Esophagus muscularis mucosa (tissue), 4 donors: ENCODE data around the gene DDX39B. TPM values are rescaled to one million over a fixed set of nuclear protein-coding genes. Genes with fewer than 3 reads are reported as not detected.
A peak's percentile ranks its signal among the peaks of the same experiment; 100 is the strongest.
"Not testable (repeated sequence)": the region's sequence is repeated elsewhere in the genome, so short reads cannot be mapped to it uniquely, and the experiment has no call there.

Experiments
- DNase-seq: peaks from one replicate; pipeline ENCODE4 v3.0.0-alpha.2; 2017; ENCODE audit errors: extremely low spot score
- H3K27ac ChIP-seq, 4 donors: fragments of 200-600 bp; sonication (generic); replicated peaks in 1 of 4; 1 replicate in 3 of 4; 2 replicates in 1 of 4; pipeline ENCODE4 v1.5.1; 2016 to 2019; ENCODE audit warnings: mild to moderate bottlenecking in 1 of 4
- H3K27me3 ChIP-seq, 4 donors: fragments of 200-600 bp; sonication (generic); one replicate each; pipeline versions ENCODE4 v1.5.1 to v1.6.0; 2016 to 2019
- H3K36me3 ChIP-seq, 4 donors: fragments of 200-600 bp; sonication (generic); one replicate each; pipeline ENCODE4 v1.5.1; 2016 to 2019
- H3K4me1 ChIP-seq, 4 donors: fragments of 200-600 bp; sonication (generic); one replicate each; pipeline ENCODE4 v1.5.1; 2016 to 2019
- H3K4me3 ChIP-seq, 4 donors: fragments of 200-600 bp; sonication (generic); 1 replicate in 2 of 4; 2 replicates in 2 of 4; pipeline ENCODE4 v1.5.1; 2016 to 2019; ENCODE audit warnings: mild to moderate bottlenecking in 4 of 4, moderate library complexity in 1 of 4
- H3K9me3 ChIP-seq, 4 donors: fragments of 200-600 bp; sonication (generic); 1 replicate in 3 of 4; 2 replicates in 1 of 4; pipeline ENCODE4 v1.5.1; 2016 to 2019
- EP300 ChIP-seq: sonication (generic); formaldehyde crosslinking; IDR thresholded peaks from one replicate; pipeline ENCODE4 v1.6.1; 2017; ENCODE audit warnings: antibody characterized with exemption
- POLR2A ChIP-seq: fragments of 450-650 bp; IDR thresholded peaks from one replicate; pipeline ENCODE4 v1.6.1; 2017; ENCODE audit warnings: antibody characterized with exemption, moderate library complexity, mild to moderate bottlenecking, low read depth
- POLR2AphosphoS5 ChIP-seq, 2 donors: sonication (generic); formaldehyde crosslinking; IDR thresholded peaks; one replicate each; pipeline ENCODE4 v1.6.1; 2017; ENCODE audit warnings: antibody characterized with exemption in 2 of 2
- WGBS: methylation state at CpG from one replicate; pipeline ENCODE4 v1.1.5; 2018; 5-methylcytosine and 5-hydroxymethylcytosine counted together
- intact Hi-C: fragments of 100-400 bp; cut with DNase I; formaldehyde crosslinking; loops from one replicate; pipeline ENCODE4 v1.15.1; 2023
- total RNA-seq, 4 donors: library from RNA; depleted of rRNA; stranded (reverse); fragments of >200 nt; gene quantifications; one replicate each; pipeline versions ENCODE4 v1.1.0 to v1.2.1, GENCODE V29; 2016
- TF ChIP-seq, protein P1 (sequence below), 3 experiments: fragments of 200-600 bp in 2 of 3; fragments of 450-650 bp in 1 of 3; sonication (generic) in 2 of 3; IDR thresholded peaks; one replicate each; pipeline ENCODE4 v1.5.1; 2017 to 2019; ENCODE audit warnings: antibody characterized with exemption in 3 of 3, mild to moderate bottlenecking in 2 of 3, moderate library complexity in 1 of 3

The DDX39B gene
- total RNA-seq = 100 to 1,000 TPM; 186 to 257 (median 213) TPM

DNA sequence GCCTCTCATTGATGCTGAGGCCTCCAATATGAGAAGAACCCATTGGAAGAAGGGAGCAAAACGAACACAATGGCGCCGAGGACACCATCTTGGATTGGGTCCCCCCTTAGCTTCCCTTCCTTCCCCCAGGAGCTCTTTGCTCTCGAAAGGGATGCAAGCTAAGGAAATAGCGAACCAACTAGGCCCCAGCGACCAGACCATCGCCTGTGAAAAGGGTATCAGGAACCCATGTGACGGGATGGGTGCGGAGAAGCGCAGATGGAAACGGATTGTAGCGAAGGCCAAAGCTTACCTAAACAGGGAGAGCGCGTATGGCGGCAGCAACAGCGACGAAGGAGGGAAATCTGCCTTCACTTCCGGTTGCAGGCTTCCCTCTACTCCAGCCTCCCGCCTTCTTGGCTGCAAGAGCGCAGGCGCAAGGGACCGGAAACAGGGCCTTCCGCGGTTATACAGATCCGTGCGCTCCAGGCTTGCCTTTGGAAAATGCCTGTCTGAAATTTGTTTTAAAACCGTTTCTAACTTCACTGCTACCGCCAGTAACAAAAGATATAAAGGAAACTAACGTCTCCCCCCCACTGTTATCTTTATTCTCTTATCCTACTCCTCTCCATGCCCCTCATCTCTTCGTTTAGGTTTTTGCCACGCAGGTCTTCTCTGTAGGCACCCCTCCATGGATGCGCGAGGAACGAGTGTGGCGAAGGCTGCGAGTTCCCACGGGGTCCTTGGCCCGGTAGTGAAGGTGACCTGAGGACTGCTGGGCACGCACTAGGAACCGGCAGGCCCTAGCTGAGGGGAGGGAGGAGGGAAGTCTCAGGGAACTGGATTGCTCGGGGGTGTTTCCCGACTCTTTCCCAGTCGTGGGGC is at the start of gene DDX39B:
DDX39B (minus strand) TSS at position 346 of the 864 bp plus-strand sequence. CDS start 1,471 bp downstream, outside the sequence.
- 0% methylated on average over 38 of the region's 43 CpGs for WGBS
- Histone ChIP-seq H3K4me3 (peak within 1 kb of the TSS; percentile 63 to 82 (median 72)), H3K4me1 (peaks cover 37 to 64% (median 59%) of the 10 kb centered on the region in 4 donors), H3K9me3 (no peaks in the 10 kb centered on the region), H3K27me3 (no peaks in the 10 kb centered on the region), H3K27ac (peak within 1 kb of the TSS; percentile 86 to 98 (median 90)), H3K36me3 (peaks cover 20 to 36% (median 33%) of the 10 kb centered on the region in 4 donors)
- TF ChIP-seq EP300 (no peak), POLR2A (peak; percentile 60), POLR2AphosphoS5 (IDR thresholded peaks at IDR 0.05) (peak; percentile 91 to 95)
- TF ChIP-seq, protein P1, sequence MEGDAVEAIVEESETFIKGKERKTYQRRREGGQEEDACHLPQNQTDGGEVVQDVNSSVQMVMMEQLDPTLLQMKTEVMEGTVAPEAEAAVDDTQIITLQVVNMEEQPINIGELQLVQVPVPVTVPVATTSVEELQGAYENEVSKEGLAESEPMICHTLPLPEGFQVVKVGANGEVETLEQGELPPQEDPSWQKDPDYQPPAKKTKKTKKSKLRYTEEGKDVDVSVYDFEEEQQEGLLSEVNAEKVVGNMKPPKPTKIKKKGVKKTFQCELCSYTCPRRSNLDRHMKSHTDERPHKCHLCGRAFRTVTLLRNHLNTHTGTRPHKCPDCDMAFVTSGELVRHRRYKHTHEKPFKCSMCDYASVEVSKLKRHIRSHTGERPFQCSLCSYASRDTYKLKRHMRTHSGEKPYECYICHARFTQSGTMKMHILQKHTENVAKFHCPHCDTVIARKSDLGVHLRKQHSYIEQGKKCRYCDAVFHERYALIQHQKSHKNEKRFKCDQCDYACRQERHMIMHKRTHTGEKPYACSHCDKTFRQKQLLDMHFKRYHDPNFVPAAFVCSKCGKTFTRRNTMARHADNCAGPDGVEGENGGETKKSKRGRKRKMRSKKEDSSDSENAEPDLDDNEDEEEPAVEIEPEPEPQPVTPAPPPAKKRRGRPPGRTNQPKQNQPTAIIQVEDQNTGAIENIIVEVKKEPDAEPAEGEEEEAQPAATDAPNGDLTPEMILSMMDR (IDR thresholded peaks at IDR 0.05) = no peak
- peak; percentile 98 for DNase-seq
- intact Hi-C loops = loop anchor here (5.0 kb wide), 1 partner anchor 45 kb away; the partner anchor contains the start of gene MICB

DNA sequence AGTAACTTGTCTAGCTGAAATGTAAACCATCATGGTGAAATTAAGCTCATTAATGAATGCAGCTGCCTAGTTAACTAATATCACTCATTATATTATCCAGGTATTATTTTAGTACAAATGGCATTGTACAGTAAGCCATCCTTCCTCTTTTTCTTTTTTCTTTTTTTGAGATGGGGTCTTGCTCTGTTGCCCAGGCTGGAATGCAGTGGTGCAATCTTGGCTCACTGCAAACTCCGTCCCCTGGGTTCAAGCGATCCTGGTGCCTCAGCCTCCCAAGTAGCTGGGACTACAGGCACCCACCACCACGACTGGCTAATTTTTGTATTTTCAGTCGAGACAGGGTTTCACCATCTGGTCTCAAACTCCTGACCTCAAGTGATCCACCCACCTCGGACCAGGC is 48.9 kb upstream of the DDX39B start:
- intact Hi-C loops, H3K27ac ChIP-seq: not testable (repeated sequence)
- 62% methylated on average over 5 of the region's 5 CpGs for WGBS

DNA sequence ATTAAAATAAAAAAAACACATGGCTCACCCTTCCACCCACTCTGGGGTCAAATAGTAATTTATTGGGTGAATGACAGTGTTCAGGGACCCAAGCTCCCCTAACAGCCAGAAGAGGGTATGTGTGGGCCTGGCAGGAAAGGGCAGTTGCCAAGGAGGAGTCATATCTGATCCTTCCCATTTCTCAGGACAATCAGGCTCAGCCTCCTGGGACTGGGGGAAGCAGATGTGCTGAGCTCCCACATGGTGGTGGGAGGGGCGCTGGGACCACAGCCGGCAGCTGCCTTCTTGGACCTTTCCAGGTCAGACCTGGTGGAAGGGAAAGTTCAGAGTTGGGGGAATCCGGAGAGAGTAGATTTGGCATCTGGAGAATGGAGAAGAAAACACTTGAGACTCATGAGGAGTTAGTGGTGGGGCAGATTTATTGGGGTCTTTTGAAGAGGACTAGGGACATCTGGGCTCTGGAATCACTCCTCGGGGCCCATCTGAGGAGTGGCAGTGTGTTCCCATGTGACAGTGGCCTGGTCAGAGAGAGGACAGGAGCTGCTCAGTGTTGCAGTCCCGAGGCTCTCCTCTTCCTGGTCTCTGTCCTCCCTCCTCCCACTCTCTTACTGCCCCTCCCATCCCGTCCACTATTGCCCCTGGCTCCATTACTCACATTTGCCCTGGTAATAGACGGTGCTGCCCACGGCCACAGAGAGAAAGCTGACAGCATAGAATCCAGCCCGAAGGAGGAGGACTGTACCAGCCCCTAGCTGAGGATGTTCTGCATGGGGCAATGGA is 47.3 kb upstream of the DDX39B start:
- 56% methylated on average over 9 of the region's 9 CpGs for WGBS

More for the DNA sequence above, 48.9 kb upstream of the DDX39B start:
- H3K27me3 ChIP-seq = peaks cover 0 to 30% (median 3%) of the 10 kb centered on the region in 4 donors
- not testable (repeated sequence) for DNase-seq, H3K36me3 ChIP-seq, H3K4me1 ChIP-seq, H3K9me3 ChIP-seq, H3K4me3 ChIP-seq

DNA sequence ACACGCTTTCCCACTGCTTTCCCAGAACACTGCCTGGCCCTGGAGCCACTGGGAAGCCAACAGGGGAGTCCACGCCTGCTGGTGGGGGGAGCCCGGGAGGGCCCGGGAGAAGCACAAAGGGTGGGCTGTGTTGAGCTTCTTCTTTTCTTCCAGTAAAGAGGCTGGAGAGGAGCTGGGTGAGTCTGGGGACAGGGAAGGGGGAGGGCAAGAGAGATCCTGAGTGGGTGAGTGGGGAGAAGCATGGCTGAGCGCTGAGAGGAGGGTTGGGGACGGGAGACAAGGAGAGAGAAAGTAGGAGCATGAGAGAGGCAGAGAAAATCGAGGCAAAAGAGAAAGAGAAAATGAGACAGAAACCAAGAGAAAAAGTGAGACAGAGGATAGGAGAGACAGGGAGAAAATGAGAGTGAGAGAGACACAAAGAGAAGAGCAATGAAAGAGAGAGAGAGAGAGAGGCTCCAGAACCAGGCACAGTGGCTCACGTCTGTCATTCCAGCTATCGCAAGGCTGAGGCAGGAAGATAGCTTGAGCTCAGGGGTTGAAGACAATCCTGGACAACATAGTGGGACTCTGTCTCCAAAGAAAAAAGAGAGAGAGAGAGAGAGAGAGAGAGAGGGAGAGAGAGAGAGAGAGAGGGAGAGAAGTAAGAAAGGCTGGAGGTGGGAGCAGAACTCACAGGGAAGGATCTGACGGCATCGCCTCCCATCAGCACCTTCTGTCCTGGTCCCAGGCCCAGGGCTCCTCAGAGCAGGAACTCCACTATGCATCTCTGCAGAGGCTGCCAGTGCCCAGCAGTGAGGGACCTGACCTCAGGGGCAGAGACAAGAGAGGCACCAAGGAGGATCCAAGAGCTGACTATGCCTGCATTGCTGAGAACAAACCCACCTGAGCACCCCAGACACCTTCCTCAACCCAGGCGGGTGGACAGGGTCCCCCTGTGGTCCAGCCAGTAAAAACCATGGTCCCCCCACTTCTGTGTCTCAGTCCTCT is 46.3 kb upstream of the DDX39B start:
- H3K9me3 ChIP-seq = no peaks in the 10 kb centered on the region
- DNase-seq = no peak
- H3K4me1 ChIP-seq = no peaks in the 10 kb centered on the region
- peaks cover 0 to 30% (median 3%) of the 10 kb centered on the region in 4 donors for H3K27me3 ChIP-seq
- 50% methylated on average over 12 of the region's 12 CpGs for WGBS
- intact Hi-C loops = no loop called here
- H3K27ac ChIP-seq = no peak overlapping the region
- no peak overlapping the region for H3K4me3 ChIP-seq
- H3K36me3 ChIP-seq = no peaks in the 10 kb centered on the region
- no peak for TF ChIP-seq EP300
- no peak for TF ChIP-seq POLR2A
- TF ChIP-seq, protein P1 (IDR thresholded peaks at IDR 0.05) = no peak
- no peak for TF ChIP-seq POLR2AphosphoS5 (IDR thresholded peaks at IDR 0.05)

More for the DNA sequence above, 47.3 kb upstream of the DDX39B start:
- H3K9me3 ChIP-seq = no peaks in the 10 kb centered on the region
- intact Hi-C loops = no loop called here
- H3K36me3 ChIP-seq = no peaks in the 10 kb centered on the region
- H3K27me3 ChIP-seq = peaks cover 0 to 30% (median 3%) of the 10 kb centered on the region in 4 donors
- H3K4me3 ChIP-seq = no peak overlapping the region
- no peaks in the 10 kb centered on the region for H3K4me1 ChIP-seq
- H3K27ac ChIP-seq = no peak overlapping the region
- DNase-seq = no peak
- no peak for TF ChIP-seq POLR2AphosphoS5 (IDR thresholded peaks at IDR 0.05)

DNA sequence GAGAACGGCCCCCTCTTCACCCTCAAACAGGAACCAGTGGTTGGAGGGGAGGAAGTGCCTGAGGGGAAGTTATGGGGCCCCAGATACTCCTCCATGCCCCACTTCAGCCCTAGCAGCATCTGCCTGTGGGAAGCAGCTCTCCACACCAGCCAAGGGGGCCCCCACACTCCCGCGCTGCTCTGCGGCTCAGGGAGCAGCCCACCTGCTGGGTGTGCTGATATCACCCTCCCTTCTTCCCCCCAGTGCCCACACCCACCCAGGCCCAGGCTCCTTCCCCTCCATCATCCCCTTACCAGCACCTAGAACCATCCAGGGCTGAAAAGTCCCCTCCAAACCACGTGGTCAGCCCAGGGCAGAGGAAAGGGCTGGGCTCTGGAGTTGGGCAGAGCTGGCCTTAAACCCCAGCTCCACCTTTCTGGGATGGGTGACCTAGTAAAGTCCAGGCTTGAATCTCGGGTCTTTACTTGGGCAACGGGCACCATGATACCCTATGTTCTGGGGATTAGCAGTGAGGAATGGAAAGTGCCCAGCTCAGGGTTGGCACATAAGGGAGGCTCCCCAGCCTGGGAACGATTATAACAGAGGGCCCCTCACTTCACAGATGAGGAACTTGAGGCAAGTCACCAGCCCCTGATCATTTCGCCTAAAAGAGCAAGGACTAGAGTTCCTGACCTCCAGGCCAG is 44.9 kb upstream of the DDX39B start:
- Histone ChIP-seq H3K4me3 (no peak overlapping the region), H3K9me3 (no peaks in the 10 kb centered on the region), H3K27me3 (peaks cover 0 to 30% (median 3%) of the 10 kb centered on the region in 4 donors), H3K4me1 (peaks cover 8 to 11% (median 10%) of the 10 kb centered on the region in 4 donors), H3K27ac (peak overlapping the region in 2 of 4 donors; percentile 13 to 27), H3K36me3 (no peaks in the 10 kb centered on the region)
- WGBS = 46% methylated on average over 7 of the region's 9 CpGs
- TF ChIP-seq POLR2AphosphoS5 (IDR thresholded peaks at IDR 0.05) (no peak), EP300 (no peak)
- intact Hi-C loops = no loop called here
- DNase-seq = no peak
